CD14-positive monocyte (primary cell): ENCODE measurements around the gene FREM2. TPM values are rescaled to one million over a fixed set of nuclear protein-coding genes. Genes with fewer than 3 reads are reported as not detected.

Experiments used
- DNase-seq, 3 donors: peaks; one replicate each; pipeline ENCODE4 v3.0.0-alpha.2; 2011 to 2022
- H2AFZ ChIP-seq: 2 replicates; pipeline ENCODE4 v1.6.0; 2012; ENCODE audit warnings: mild to moderate bottlenecking, low read depth, low read length, inconsistent platforms; ENCODE audit not compliant: insufficient read depth, poor library complexity, severe bottlenecking
- H3K27ac ChIP-seq, 2 donors: 1 replicate in 1 of 2; 2 replicates in 1 of 2; pipeline ENCODE4 v1.5.1; 2012 to 2013; ENCODE audit warnings: low read length in 2 of 2, control low read depth in 1 of 2, inconsistent platforms in 1 of 2, low read depth in 1 of 2, mild to moderate bottlenecking in 1 of 2
- H3K27me3 ChIP-seq, 2 donors: one replicate each; pipeline versions ENCODE4 v1.6.0 to v1.6.1; 2011 to 2013; ENCODE audit warnings: low read length in 2 of 2; ENCODE audit not compliant: control insufficient read depth in 2 of 2, insufficient read depth in 2 of 2
- H3K36me3 ChIP-seq, 2 donors: replicated peaks in 1 of 2; 1 replicate in 1 of 2; 2 replicates in 1 of 2; pipeline versions ENCODE4 v1.5.1 to v1.6.1; 2012 to 2013; ENCODE audit warnings: low read length in 2 of 2, control low read depth in 1 of 2, inconsistent platforms in 1 of 2, mild to moderate bottlenecking in 1 of 2; ENCODE audit not compliant: insufficient read depth in 2 of 2, control insufficient read depth in 1 of 2
- H3K4me1 ChIP-seq, 2 donors: 1 replicate in 1 of 2; 2 replicates in 1 of 2; pipeline versions ENCODE4 v1.5.1 to v1.6.1; 2012 to 2013; ENCODE audit warnings: low read length in 2 of 2, control low read depth in 1 of 2, inconsistent platforms in 1 of 2, mild to moderate bottlenecking in 1 of 2, moderate library complexity in 1 of 2; ENCODE audit not compliant: insufficient read depth in 2 of 2, control insufficient read depth in 1 of 2
- H3K4me2 ChIP-seq: replicated peaks from 2 replicates; pipeline ENCODE3; 2012; ENCODE audit warnings: low read length, moderate library complexity, mild to moderate bottlenecking; ENCODE audit not compliant: poor library complexity, severe bottlenecking; ENCODE audit errors: extremely low read depth
- H3K4me3 ChIP-seq, 3 experiments: fragments of 200-600 bp in 1 of 3; sonication (generic) in 1 of 3; replicated peaks in 1 of 3; 1 replicate in 2 of 3; 2 replicates in 1 of 3; pipeline ENCODE4 v1.5.1; 2011 to 2013; ENCODE audit warnings: low read length in 3 of 3, mild to moderate bottlenecking in 3 of 3, control low read depth in 2 of 3, low read depth in 2 of 3, inconsistent platforms in 1 of 3, moderate library complexity in 1 of 3
- H3K79me2 ChIP-seq: 2 replicates; pipeline ENCODE4 v1.6.0; 2012; ENCODE audit warnings: mild to moderate bottlenecking, control low read depth, inconsistent platforms, low read length, moderate library complexity; ENCODE audit not compliant: insufficient read depth
- H3K9ac ChIP-seq: 2 replicates; pipeline ENCODE4 v1.6.0; 2017; ENCODE audit warnings: low read length, mild to moderate bottlenecking; ENCODE audit not compliant: insufficient read depth, poor library complexity, severe bottlenecking
- H3K9me3 ChIP-seq, 2 donors: replicated peaks in 1 of 2; 1 replicate in 1 of 2; 2 replicates in 1 of 2; pipeline versions ENCODE4 v1.5.1 to v1.6.1; 2012 to 2013; ENCODE audit warnings: low read length in 2 of 2, control low read depth in 1 of 2; ENCODE audit not compliant: control insufficient read depth in 1 of 2, insufficient read depth in 1 of 2
- H4K20me1 ChIP-seq: 2 replicates; pipeline ENCODE4 v1.6.0; 2012; ENCODE audit warnings: mild to moderate bottlenecking, low read length, control low read depth, moderate library complexity; ENCODE audit not compliant: insufficient read depth
- H3K27ac Mint-ChIP-seq, 7 donors: one replicate each; pipeline ENCODE4 v1.8.0; 2020; ENCODE audit warnings: mild to moderate bottlenecking in 7 of 7, mixed read lengths in 7 of 7, moderate library complexity in 6 of 7, inconsistent platforms in 2 of 7
- H3K27me3 Mint-ChIP-seq, 3 donors: one replicate each; pipeline ENCODE4 v1.8.0; 2021 to 2022; ENCODE audit warnings: low read depth in 3 of 3, mild to moderate bottlenecking in 3 of 3, mixed read lengths in 3 of 3, moderate library complexity in 3 of 3, inconsistent platforms in 1 of 3
- H3K36me3 Mint-ChIP-seq, 2 donors: one replicate each; pipeline ENCODE4 v1.8.0; 2020; ENCODE audit warnings: mixed read lengths in 2 of 2, inconsistent platforms in 1 of 2, mild to moderate bottlenecking in 1 of 2
- H3K4me1 Mint-ChIP-seq: one replicate; pipeline ENCODE4 v1.8.0; 2020; ENCODE audit warnings: mild to moderate bottlenecking, mixed read lengths
- H3K4me3 Mint-ChIP-seq, 2 donors: one replicate each; pipeline ENCODE4 v1.8.0; 2020; ENCODE audit warnings: mild to moderate bottlenecking in 2 of 2, mixed read lengths in 2 of 2, moderate library complexity in 1 of 2
- H3K9me3 Mint-ChIP-seq, 7 donors: one replicate each; pipeline ENCODE4 v1.8.0; 2020 to 2022; ENCODE audit warnings: mixed read lengths in 7 of 7, mild to moderate bottlenecking in 6 of 7, moderate library complexity in 6 of 7, inconsistent platforms in 2 of 7
- WGBS: methylation state at CpG from one replicate; pipeline ENCODE4 v1.1.5; 2013; ENCODE audit warnings: missing lambda C conversion rate; ENCODE audit not compliant: insufficient coverage; 5-methylcytosine and 5-hydroxymethylcytosine counted together
- intact Hi-C, 2 donors: fragments of 100-400 bp; cut with micrococcal nuclease; formaldehyde crosslinking; loops; one replicate each; pipeline versions ENCODE4 v1.15.0 to v1.15.1; 2023
- polyA plus RNA-seq, 3 donors: library from polyadenylated mRNA; depleted of rRNA in 1 of 3; unstranded in 2 of 3; stranded (reverse) in 1 of 3; fragments of 300-500 nt in 2 of 3; fragments of >200 nt in 1 of 3; fragmentation: Illumina TruSeq in 2 of 3; gene quantifications; 1 replicate in 2 of 3; 2 replicates in 1 of 3; pipeline ENCODE4 v1.2.3, GENCODE V29; 2012 to 2021
- TF ChIP-seq, protein P1 (sequence below): fragments of 200-600 bp; IDR thresholded peaks from one replicate; pipeline ENCODE4 v1.8.0; 2022; ENCODE audit warnings: antibody characterized with exemption, mild to moderate bottlenecking

FREM2 gene
- polyA plus RNA-seq, 3 donors = not detected

DNA sequence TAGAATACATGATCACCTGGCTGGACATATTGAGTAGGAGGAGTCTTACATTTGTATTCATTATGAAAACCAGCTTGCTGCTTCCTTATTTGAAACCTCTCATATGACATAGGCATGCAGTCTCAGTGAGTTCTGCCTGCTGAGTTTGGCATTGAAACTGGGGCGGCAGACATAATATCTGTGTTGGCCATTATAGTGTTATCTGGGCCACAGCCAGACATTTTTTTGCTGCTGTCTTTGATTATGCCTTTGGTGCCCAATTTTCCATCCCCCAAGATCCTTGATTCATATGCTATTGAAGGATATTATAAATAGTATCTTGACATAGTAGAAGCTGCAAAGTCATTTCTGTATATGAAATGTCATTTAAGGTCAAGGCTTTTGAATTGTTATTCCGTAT is 15.8 kb downstream of the FREM2 start:
- no peaks in the 10 kb centered on the region for H3K36me3 ChIP-seq
- no peaks in the 10 kb centered on the region for H3K4me1 ChIP-seq
- intact Hi-C loops = no loop called here
- H3K4me1 Mint-ChIP-seq = no peaks in the 10 kb centered on the region
- no peak overlapping the region for H3K4me3 ChIP-seq
- no peak overlapping the region for H3K27ac Mint-ChIP-seq
- H3K27me3 Mint-ChIP-seq = no peaks in the 10 kb centered on the region
- H3K4me3 Mint-ChIP-seq = no peak overlapping the region
- no peak overlapping the region for H3K27ac ChIP-seq
- H4K20me1 ChIP-seq = no peaks in the 10 kb centered on the region
- H3K9me3 Mint-ChIP-seq = peaks cover 0 to 3% (median 0%) of the 10 kb centered on the region in 7 donors
- H3K9ac ChIP-seq = no peak overlapping the region
- no peaks in the 10 kb centered on the region for H3K27me3 ChIP-seq
- H3K36me3 Mint-ChIP-seq = no peaks in the 10 kb centered on the region
- DNase-seq = no peak
- TF ChIP-seq, protein P1, sequence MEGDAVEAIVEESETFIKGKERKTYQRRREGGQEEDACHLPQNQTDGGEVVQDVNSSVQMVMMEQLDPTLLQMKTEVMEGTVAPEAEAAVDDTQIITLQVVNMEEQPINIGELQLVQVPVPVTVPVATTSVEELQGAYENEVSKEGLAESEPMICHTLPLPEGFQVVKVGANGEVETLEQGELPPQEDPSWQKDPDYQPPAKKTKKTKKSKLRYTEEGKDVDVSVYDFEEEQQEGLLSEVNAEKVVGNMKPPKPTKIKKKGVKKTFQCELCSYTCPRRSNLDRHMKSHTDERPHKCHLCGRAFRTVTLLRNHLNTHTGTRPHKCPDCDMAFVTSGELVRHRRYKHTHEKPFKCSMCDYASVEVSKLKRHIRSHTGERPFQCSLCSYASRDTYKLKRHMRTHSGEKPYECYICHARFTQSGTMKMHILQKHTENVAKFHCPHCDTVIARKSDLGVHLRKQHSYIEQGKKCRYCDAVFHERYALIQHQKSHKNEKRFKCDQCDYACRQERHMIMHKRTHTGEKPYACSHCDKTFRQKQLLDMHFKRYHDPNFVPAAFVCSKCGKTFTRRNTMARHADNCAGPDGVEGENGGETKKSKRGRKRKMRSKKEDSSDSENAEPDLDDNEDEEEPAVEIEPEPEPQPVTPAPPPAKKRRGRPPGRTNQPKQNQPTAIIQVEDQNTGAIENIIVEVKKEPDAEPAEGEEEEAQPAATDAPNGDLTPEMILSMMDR = no peak
- H2AFZ ChIP-seq = no peak overlapping the region
- H3K4me2 ChIP-seq = no peak overlapping the region
- WGBS = no CpG with 5 or more reads among the region's 2 CpGs
- no peaks in the 10 kb centered on the region for H3K79me2 ChIP-seq
- H3K9me3 ChIP-seq = no peaks in the 10 kb centered on the region

DNA sequence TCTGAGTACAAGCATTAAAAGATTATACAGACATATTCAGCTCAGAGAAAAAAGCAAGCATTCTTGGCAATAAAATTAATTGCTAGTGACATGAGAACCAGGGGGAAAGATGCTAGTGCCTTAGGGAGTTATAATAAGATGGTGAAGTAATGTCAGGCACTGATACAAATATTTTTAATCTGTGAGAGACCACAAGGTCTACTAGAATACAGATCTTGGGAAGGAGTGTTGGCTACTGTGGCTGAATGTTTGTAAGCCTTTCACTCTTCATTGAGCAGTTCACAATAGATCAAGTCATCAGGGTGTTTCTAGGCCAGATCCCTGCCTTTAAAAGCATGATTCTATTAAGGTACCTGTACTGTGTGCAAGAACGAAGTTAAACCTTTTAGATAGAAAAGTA is 16.4 kb downstream of the FREM2 start:
- WGBS = no CpG with 5 or more reads among the region's 1 CpG
- H3K36me3 Mint-ChIP-seq = no peaks in the 10 kb centered on the region
- Histone ChIP-seq H3K9ac (no peak overlapping the region), H3K4me1 (no peaks in the 10 kb centered on the region), H3K4me2 (no peak overlapping the region), H3K4me3 (no peak overlapping the region), H3K27ac (no peak overlapping the region), H3K36me3 (no peaks in the 10 kb centered on the region), H4K20me1 (no peaks in the 10 kb centered on the region), H3K27me3 (no peaks in the 10 kb centered on the region), H3K79me2 (no peaks in the 10 kb centered on the region), H2AFZ (no peak overlapping the region), H3K9me3 (no peaks in the 10 kb centered on the region)
- no peak overlapping the region for H3K4me3 Mint-ChIP-seq
- intact Hi-C loops = no loop called here
- no peak overlapping the region for H3K27ac Mint-ChIP-seq
- no peak for DNase-seq
- H3K27me3 Mint-ChIP-seq = no peaks in the 10 kb centered on the region
- TF ChIP-seq, protein P1 = no peak
- peaks cover 0 to 3% (median 0%) of the 10 kb centered on the region in 7 donors for H3K9me3 Mint-ChIP-seq
- no peaks in the 10 kb centered on the region for H3K4me1 Mint-ChIP-seq
